ENCODE measurements around the gene PPP1R15B.

Gene PPP1R15B

DNA sequence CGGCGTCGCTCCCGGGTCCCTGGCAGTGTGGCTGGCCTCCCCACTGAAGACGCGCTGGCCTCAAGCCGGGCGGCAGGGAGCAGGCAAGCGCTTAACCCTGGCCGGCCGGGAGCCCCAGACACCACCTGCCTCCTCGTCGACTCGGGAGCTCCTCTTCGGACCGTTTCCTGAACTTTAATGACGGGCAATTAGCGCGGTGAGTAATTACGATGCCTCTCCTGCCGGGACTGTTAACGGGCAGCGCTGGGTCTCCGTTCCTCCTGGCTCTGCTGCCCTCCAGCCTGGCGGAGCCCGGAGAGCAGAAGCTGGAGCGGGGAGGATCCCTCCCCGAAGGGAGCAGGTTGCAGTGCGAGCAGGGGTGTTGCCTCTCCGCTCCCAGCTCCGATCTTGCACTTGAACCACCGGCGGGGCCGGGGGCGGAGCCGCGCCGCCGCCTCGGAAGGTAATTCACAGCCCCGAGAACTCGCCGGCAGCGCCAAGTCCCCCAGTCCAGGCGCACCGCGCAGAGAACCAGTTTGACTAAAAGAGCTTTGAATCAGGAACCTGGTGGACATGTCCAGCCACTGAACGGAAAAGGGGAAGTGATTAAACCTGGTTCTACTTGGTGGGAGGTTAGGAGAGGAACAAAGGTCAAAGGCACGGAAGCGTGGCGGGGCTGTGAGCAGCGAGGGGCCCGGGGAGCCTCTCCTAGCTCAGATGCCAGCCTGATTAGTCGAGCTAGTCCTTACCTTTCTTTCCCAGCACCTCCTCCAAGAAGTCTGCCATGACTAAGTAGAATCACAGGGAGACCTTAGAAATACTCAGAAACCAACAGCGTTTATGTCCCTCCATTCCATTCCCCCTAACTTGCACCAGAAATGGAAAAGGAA lies 33.6 kb downstream of the PPP1R15B start:
- H3K4me3 ChIP-seq (replicated peaks in 1 of 2; ENCODE audit: low read depth in 2 of 2, low read length in 2 of 2): peak overlapping the region; percentile 18 to 28
- no peak for DNase-seq (ENCODE audit: low read depth in 2 of 2)
- TF ChIP-seq, protein P1, sequence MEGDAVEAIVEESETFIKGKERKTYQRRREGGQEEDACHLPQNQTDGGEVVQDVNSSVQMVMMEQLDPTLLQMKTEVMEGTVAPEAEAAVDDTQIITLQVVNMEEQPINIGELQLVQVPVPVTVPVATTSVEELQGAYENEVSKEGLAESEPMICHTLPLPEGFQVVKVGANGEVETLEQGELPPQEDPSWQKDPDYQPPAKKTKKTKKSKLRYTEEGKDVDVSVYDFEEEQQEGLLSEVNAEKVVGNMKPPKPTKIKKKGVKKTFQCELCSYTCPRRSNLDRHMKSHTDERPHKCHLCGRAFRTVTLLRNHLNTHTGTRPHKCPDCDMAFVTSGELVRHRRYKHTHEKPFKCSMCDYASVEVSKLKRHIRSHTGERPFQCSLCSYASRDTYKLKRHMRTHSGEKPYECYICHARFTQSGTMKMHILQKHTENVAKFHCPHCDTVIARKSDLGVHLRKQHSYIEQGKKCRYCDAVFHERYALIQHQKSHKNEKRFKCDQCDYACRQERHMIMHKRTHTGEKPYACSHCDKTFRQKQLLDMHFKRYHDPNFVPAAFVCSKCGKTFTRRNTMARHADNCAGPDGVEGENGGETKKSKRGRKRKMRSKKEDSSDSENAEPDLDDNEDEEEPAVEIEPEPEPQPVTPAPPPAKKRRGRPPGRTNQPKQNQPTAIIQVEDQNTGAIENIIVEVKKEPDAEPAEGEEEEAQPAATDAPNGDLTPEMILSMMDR (IDR thresholded peaks at IDR 0.05; ENCODE audit: low read depth, low read length): no peak

DNA sequence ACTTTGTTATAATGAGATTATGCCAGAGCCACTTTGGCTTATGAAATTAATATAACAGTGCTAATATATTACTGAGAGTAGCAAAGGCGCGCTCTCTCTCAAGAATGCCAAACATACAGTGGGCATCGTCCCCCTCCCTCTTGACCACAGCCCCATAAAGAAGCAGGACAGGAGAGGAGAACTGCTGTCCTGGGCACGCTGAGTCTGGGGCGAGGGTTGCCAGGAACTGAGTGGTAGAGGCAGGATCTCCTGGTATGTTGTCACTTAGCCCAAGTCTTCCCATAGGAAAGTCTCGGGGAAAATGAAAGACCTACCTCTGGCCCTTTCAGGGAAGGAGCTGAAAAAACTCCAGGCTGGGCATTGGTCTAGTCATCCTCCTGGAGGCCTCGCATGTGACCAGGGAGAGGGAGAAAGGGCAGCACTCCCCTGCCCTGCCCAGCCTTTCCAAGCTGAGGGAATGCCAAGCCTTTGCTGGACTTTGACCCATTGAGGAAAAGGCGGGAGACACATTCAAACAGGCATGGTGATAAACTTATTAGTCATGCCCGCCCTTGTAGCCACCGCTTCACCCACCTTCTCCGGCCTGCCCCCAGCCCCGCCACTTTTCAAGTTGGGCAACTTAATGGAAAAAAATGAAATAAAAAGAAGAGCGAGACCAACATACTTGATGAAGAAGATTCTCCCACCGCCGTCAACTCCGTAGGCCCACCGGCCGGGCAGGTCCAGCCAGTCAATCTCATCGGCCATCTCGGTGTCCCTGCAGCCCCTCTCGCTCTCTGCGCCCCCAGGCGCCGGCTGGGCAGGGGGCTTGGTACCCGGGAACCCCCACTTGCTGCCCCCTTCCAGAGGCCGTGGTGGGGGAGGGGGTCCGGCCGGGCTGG lies 34.5 kb downstream of the PPP1R15B start:
- TF ChIP-seq, protein P1 (IDR thresholded peaks at IDR 0.05; ENCODE audit: low read depth, low read length): no peak
- peak overlapping the region in 1 of 2 donors; percentile 18 for H3K4me3 ChIP-seq (replicated peaks in 1 of 2; ENCODE audit: low read depth in 2 of 2, low read length in 2 of 2)
- no peak for DNase-seq (ENCODE audit: low read depth in 2 of 2)

DNA sequence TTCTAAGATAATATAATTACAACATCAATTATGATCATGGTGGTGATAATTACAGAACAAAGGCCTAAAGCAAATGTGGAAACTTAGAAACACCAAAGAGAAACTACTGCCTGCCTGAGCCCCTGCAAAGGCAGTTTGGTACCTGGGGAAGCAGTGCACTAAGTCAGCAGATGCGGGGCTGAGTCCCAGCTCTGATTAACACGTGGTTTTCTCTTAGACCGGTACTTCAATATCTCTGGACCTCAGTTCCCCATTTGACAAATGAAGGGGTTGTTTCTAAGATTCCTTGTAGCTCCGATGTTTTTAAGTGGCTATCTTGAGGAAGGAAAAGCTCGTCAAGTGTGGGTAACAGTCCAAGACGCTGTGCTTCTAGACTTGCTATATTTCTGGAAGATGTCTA lies 35.2 kb downstream of the PPP1R15B start:
- TF ChIP-seq, protein P1 (IDR thresholded peaks at IDR 0.05; ENCODE audit: low read depth, low read length): no peak
- no peak overlapping the region for H3K4me3 ChIP-seq (replicated peaks in 1 of 2; ENCODE audit: low read depth in 2 of 2, low read length in 2 of 2)
- DNase-seq (ENCODE audit: low read depth in 2 of 2): no peak

DNA sequence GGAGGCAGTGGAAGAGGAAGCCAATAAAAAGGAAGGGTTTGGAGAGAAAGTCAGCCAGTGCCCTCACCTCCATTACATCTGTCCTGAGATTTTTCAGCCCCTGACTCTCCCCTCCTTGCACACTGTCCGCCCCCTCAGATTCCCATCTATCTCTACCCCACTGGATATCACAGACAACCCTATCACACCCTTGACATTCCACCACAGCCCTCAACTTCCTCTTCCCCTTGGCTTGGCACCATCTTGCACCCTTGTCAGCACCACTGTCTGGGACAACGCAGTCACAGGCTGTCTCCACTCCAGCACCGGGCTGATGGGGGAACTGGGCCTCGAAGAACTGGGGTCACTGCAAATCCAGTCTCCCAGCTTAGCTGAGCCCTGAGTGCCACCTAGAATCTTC lies 37.7 kb downstream of the PPP1R15B start:
- TF ChIP-seq, protein P1 (IDR thresholded peaks at IDR 0.05; ENCODE audit: low read depth, low read length): no peak

DNA sequence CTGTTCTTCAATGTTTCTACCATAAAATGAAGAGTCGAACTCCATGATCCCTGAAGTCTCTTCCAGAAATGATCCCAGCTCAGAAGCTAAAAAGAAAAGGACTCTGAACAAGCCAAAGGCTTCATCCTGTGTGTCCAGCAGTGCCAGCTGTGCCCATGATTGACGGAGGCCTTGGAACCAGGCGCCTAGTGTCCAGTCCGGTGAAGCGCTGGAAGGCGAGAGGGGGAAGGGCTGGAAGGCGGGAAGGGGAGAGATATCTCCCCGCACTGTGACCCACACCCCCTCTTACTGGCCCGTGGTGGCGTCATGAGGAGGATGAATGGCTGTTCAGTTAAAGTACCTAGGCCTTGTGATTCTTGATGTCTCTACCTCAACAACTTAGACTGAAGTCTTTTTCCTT lies 41.4 kb downstream of the PPP1R15B start:
- no peak for DNase-seq (ENCODE audit: low read depth in 2 of 2)
- TF ChIP-seq, protein P1 (IDR thresholded peaks at IDR 0.05; ENCODE audit: low read depth, low read length): no peak
- no peak overlapping the region for H3K4me3 ChIP-seq (replicated peaks in 1 of 2; ENCODE audit: low read depth in 2 of 2, low read length in 2 of 2)

More for the DNA sequence above, 37.7 kb downstream of the PPP1R15B start:
- H3K4me3 ChIP-seq (replicated peaks in 1 of 2; ENCODE audit: low read depth in 2 of 2, low read length in 2 of 2): no peak overlapping the region
- no peak for DNase-seq (ENCODE audit: low read depth in 2 of 2)

DNA sequence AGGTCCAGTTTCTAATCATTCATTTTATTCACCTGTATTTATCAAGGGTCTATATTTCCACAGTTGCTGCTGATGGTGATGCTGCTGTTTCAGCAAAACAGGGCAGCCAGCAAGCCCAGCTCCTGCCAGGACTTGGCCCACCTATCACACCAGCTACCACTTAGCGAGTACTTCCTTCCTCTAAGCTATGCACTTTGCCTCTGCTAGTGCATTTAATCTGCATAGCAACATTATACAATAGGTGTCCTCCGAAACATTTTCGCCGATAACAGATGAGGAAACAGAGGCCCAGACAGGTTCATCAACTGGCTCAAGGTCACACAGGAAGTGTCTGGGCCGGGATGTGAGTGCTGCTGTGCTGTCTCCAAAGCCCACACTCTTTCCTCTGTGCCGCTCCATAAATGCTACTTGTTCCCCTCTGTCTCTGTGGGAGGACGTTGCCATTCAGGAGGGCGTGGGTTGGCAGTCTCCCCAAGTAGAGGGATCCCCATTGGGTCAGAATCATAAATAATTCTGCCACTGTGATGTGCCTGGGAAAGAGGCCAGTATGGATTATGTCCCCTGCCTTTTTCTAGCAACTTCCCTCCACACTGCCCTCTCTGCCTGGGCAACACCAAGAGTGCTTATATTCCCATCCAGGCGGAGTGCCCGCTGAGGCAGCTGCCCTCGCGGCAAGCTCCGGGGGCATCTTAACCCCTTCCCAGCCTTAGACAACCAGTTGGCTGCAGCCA lies 42.5 kb downstream of the PPP1R15B start:
- H3K4me3 ChIP-seq (replicated peaks in 1 of 2; ENCODE audit: low read depth in 2 of 2, low read length in 2 of 2): no peak overlapping the region
- no peak for DNase-seq (ENCODE audit: low read depth in 2 of 2)
- TF ChIP-seq, protein P1 (IDR thresholded peaks at IDR 0.05; ENCODE audit: low read depth, low read length): no peak
